Measurements from ENCODE around the gene TXK.

- TF ChIP-seq CTCF (IDR thresholded peaks at IDR 0.05), result no peak
- TF ChIP-seq POLR2A (IDR thresholded peaks at IDR 0.05), result no peak
These were observed 89.8 kb downstream of the TXK start for GRCh38 chr4:48044298-48044697.
